Measurements from ENCODE around the gene A2M.

A2M gene

DNA sequence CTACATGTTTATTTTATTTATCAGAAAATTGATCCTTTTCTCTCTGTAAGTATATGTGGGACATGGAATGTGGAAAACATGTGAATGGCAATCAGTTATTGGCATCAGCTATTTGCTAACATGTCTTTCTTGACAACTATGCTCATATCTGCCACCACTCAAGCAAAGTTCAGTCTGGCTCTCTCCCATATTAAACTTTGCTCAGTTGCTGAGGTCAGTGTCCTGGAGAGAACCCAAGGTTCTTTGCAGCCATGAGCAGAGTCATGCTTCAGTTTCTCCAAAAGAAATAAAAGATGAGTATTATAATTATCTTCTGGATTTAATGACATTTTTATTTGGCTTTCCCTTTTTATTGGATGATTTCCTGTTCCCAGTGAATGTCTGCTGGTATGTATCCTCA lies 42.6 kb downstream of the A2M start:
- no peak for DNase-seq (ENCODE audit: low read depth)

DNA sequence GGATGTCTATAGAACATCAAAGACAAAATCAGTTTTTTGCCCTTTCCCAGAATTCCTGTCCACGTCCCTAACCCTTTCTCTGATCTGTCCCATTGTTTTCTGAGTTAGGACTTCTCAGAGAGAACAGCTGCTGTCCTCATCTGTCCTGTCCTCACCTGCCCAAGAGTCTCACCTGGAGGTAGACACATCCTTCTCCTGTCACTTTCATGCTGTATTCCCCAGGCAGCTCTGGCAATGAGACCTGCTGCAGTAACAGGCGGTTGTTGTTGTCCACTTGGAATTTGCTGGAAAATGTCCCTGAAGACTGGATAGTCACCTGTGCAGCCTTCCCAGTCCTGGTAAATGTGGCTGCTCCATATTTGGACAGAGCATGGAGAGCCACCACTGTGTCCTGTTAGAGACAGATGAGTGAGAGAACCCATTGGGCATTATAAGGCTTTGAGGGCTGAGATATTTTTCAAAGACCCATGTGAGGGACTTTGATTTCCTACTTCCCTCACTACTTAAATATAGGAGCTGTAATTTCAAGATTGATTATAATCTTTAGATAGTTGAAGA lies 43.2 kb downstream of the A2M start:
- no peak for DNase-seq (ENCODE audit: low read depth)

GRCh38 chr12:9071969-9072368 lies 43.8 kb downstream of the A2M start:
- DNase-seq (ENCODE audit: low read depth), result no peak

- no peak for DNase-seq (ENCODE audit: low read depth)
Observed at GRCh38 chr12:9071518-9071917, 44.2 kb downstream of the A2M start.

- DNase-seq (ENCODE audit: low read depth), result no peak
Observed at GRCh38 chr12:9070351-9070750, 45.4 kb downstream of the A2M start.

- no peak for DNase-seq (ENCODE audit: low read depth)
Observed at GRCh38 chr12:9068600-9068999, 47.1 kb downstream of the A2M start.

DNA sequence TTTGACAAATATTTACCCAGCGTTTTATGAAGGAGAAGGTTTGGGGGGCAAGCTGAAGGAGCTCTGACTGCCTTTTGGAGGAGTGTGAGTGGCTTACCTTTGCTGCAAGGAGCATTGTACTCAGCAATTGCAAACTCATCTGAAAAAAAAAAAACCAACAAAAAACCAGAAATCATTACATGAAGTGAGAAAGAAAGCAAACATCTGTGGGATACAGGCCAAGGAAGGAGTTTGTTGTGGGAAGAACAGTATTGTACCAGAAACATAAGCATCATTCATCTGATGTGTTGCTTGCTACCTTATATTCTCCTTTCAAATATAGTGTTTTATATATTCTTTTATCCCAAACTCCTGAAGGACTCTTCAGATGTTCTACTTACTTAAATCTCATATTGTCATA lies 47.6 kb downstream of the A2M start:
- no peak for DNase-seq (ENCODE audit: low read depth)

GRCh38 chr12:9066755-9067423 lies 48.8 kb downstream of the A2M start:
- DNase-seq (ENCODE audit: low read depth), result no peak

- DNase-seq (ENCODE audit: low read depth), result no peak
Observed at GRCh38 chr12:9066183-9066623, 49.5 kb downstream of the A2M start.

GRCh38 chr12:9065607-9065856 lies 50.2 kb downstream of the A2M start:
- no peak for DNase-seq (ENCODE audit: low read depth)

DNA sequence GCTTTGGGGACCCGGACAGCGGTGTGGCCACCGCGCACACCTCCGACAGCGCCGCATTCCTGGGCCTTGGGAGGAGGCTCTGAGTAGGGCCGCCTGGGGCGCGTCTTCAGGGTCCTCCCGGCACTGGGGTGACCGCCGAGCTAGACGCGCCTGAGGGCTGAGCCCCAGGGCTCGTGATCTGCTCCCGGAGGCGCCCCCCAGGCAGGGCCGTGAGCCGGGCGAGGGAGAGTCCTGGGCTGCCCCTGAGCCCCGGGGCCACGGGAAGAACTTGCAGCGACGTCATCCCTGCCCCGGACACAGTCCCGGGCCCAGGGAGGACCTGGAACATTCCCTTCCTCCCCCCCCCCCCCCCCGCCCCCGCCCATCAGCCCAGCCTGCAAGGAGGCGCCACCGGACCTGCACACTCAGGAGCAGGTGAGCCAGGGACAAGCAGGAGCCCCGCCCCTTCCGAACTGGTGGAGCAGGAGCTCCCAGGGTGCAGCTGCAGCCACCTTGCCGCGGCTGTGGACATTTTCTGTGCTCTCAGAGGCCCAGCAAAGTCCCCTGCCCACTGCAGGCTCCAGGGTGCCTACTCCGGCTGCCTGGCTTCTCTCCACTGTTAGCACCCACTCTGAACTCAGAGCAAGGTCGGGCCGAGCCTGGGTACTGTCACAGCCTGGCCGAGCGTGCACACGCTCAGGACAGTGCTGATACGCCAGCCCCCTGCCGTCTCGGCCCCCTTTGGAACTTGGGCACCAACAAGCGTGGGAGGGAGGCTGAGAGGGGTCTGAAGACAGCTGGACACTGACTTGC lies 50.7 kb downstream of the A2M start:
- DNase-seq (ENCODE audit: low read depth), result no peak

DNA sequence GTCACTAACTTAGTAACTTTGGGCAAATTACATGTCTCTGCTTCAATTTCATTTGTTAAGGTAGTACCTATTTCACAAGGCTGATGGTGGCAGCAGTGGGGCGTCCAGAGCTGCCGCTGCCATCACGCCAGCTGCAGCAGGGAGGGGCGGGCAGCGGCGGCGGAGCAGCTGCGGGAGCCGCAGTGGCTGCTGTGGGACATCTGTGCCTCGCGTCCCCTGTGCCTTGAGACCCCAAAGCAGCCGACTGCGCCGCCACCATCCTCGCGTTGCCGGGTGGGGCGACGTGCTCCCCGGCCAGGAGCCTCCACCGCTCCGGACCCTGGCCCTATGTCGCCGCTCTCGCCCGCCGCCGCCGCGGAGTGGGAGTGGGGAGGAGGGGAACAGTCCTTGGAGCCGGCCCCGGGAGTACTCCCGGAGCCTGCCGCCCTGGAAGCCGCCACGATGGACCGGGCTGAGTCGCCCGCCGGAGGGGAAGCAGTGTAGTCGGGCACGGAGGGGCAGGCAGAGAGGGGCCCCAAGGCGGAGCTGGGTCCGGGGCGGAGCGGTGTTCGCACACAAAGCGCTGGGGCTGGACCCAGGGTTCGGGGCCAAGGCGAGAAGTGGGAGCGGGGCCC lies 51.4 kb downstream of the A2M start:
- DNase-seq (ENCODE audit: low read depth), result no peak

DNA sequence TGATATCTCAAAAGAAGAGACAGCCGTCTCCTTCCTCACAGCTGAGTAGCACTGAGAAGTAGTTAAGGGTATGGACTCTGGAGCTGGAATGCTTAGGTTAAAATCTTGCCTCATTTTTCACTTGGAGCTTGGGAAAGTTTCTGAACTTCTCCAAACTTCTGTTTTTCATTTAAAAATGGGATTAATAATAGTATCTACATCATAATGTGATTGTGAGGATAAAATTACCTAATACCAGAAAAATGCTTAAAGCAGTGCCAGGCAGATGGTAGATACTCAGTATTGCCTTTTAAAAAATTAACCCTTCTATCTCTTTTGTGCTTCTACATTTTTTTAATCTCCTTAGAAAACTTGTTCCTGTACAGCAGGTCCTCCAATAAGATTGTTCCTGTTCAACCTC lies 63.1 kb downstream of the A2M start:
- DNase-seq (ENCODE audit: low read depth), result no peak

DNA sequence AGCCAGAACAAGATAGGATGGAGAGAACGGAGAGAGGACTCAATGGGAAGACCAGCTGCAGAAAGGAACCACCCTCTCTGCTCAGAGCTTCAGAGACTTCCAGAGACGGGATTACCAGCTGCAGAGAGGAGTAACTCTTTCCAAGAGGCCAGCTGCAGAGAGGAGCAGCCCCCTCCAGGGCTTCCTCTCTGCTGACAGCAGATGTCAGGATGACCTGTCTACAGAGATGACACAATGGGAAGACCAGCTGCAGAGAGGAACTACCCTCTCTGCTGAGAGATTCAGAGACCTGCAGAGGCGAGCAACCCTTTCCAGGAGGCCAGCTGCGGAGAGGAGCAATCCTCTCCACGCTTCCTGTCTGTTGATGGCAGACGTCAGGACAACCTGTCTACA lies 64.6 kb downstream of the A2M start:
- no peak for DNase-seq (ENCODE audit: low read depth)

DNA sequence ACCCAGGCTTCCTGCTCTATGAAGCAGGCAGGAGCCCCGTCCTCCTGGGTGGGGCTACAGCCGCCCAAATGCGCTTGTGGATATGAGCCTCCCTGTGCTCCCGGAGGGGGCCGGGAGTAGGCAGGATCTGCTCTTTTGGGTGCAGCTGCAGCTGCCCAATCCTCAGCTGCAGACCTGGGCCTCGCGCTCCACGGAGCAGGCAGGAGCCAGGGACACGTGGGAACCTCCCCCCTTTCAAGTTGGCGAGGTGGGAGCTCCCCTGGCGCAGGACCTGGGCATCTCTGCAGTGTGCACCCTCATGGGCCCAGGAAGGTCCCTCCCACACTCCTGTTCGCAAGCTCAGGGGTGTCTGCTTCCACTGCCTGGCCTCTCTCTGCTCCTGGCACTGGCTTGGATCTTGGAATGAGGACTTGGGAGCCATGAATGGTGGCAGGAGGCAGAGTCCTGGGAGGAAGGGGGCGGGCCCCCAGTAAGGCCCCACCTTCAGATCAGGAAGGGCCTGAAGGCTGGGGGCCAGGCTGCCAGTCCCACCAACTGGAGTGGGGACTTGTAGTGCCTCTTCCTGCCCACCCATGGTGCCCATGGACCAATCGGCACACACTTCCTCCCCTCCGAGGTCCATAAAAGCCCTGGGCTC lies 65.1 kb downstream of the A2M start:
- no peak for DNase-seq (ENCODE audit: low read depth)

- no peak for DNase-seq (ENCODE audit: low read depth)
Observed at GRCh38 chr12:9049520-9050133, 66.1 kb downstream of the A2M start.

GRCh38 chr12:9048930-9049329 lies 66.8 kb downstream of the A2M start:
- no peak for DNase-seq (ENCODE audit: low read depth)

DNA sequence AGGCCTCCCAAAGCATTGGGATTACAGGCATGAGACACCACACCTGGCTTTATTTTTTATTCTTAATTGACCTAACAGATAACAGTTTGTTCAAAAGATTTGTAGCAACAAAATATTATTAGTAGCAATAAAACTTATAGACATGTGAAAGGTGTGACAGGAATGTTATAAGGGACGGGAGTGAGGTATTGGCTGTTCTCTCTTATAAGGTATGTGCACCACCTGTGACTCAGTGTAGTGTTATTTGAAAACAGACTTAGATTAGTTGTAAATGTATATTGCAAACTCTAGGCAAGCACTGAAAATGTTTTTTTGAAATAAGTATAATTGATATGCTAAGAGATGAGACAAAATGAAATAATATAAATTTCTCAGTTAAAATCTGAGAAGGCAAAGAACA lies 68.6 kb downstream of the A2M start:
- DNase-seq (ENCODE audit: low read depth), result no peak

GRCh38 chr12:9043766-9044165 lies 72.0 kb downstream of the A2M start:
- DNase-seq (ENCODE audit: low read depth), result no peak

DNA sequence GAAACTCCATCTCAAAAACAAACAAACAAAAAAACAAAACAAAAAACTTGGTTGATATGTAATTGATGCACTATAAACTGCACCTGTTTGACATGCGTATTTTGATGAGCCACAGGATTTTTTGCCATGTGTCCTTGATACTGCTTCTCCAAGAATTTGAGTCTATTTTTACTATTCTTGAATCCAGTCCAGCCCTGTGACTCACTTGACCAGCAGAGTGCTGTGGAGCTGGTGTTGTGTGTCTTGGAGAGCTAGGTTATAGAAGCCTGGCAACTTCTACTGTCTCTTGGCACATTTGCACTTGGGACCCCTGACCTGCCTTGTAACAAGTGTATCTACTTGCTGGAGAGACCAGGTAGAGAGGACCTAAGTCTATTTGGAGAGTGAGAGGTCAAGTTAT lies 74.4 kb downstream of the A2M start:
- DNase-seq (ENCODE audit: low read depth), result no peak

GRCh38 chr12:9040484-9041186 lies 75.1 kb downstream of the A2M start:
- no peak for DNase-seq (ENCODE audit: low read depth)
